GM18517 (cell line): ENCODE measurements around the gene GLCE.

Experiments used
- ATAC-seq: cut with Tn5 transposase; IDR thresholded peaks from one replicate; pipeline ENCODE4 v1.9.1; 2021; ENCODE audit warnings: mild to moderate bottlenecking, moderate library complexity; ENCODE audit not compliant: unreplicated experiment

The GLCE gene

GRCh38 chr15:69200832-69201745 is 40.7 kb downstream of the GLCE start:
- ATAC-seq, result no peak

GRCh38 chr15:69206079-69206478 is 45.6 kb downstream of the GLCE start:
- ATAC-seq, result no peak

DNA sequence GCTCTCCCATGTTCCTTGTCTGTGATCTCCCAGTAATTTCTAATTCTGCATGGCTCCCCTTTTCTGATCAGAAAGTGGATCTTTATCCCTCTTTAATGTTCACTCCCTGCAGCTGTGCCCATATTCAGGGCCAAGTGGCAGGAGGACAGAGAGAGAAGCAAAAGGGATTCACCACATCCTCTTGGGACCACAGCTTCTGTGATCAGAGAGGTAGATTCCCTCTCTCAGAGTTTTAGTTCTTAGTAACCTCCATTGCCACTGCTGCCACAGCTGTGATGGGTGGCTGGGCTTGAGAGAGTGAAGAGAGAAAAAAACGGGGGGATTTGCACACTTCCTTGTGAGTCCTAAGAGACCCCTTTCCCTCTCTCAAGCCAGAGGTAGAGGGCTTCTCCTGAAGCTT is 49.2 kb downstream of the GLCE start:
- ATAC-seq, result no peak

GRCh38 chr15:69210574-69210973 is 50.1 kb downstream of the GLCE start:
- ATAC-seq, result no peak

GRCh38 chr15:69213786-69214185 is 53.4 kb downstream of the GLCE start:
- ATAC-seq, result no peak

- ATAC-seq, result no peak
Measured at GRCh38 chr15:69215314-69216035, 55.0 kb downstream of the GLCE start.

- ATAC-seq, result no peak
Measured at GRCh38 chr15:69217381-69217780, 56.9 kb downstream of the GLCE start.

GRCh38 chr15:69219690-69220089 is 59.3 kb downstream of the GLCE start:
- no peak for ATAC-seq

DNA sequence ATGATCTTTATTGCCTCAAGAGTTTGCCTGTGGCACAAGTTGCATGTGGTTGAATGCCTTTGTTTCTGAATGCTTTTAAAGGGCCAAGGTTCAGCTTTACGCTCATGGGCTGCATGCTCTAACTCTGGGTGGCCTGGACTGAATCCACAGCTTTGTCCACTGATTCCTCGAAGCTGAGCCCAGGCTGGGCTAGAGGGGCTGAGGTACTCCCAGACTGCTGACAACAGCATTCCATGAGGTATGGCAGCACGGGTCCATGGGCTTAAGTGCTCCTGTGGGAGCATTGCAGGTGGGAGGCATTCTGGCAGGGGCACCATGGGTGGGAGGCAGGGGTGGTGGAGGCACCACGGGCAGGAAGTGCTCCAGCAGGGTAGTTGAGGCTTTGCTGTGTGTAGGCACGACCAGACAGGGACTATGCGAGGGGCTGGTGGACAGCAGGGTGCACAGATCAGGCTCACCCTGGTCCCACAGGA is 61.6 kb downstream of the GLCE start:
- ATAC-seq, result no peak

DNA sequence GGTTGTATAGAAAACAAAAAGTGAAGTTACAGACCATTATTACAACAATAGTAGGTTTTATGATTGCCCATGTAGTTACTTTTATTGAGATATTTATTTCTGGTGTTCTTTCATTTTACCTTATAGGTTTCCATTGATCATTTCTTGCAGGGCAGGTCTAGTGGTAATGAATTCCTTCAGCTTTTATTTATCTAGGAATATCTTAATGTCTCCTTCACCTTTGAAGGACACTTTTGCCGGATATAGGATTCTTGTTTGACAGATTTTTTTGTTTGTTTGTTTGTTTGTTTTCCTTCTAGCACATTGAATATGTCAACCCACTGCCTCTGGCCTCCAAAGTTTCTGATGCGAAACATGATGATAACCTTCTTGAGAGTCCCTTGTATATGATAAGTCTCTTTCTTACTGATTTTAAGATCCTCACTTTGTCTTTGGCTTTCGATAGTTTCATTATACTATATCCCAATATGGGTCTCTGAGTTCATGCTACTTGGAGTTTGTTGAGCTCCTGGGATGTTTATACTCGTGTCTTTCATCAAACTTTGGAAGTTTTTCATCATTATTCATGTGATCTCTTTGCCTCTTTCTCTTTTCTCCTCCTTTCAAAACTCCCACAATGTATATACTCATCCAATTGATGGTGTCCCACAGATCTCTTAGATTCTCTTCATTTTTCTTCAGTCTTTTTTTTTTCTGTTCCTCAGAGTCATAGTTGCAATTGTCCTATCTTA is 62.8 kb downstream of the GLCE start:
- ATAC-seq, result no peak

DNA sequence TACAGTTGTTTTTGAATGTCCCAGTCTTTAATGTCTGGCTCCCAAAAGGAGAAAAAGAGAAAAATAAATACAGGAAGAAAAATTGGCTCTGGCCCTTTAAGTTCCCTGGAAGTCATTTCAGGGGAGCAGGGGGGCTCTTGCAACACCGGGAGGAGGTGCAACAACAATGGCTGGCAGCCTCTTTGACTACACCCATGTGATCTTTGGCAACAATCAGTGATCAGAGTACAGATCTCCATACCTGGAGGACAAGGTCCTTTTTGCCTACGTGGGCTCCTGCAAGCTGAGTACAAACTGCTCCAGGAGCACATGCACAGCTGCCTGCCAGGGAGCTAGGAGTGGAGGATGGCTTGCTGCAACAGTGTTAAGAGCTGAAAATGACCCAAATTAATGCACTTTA is 63.9 kb downstream of the GLCE start:
- no peak for ATAC-seq

DNA sequence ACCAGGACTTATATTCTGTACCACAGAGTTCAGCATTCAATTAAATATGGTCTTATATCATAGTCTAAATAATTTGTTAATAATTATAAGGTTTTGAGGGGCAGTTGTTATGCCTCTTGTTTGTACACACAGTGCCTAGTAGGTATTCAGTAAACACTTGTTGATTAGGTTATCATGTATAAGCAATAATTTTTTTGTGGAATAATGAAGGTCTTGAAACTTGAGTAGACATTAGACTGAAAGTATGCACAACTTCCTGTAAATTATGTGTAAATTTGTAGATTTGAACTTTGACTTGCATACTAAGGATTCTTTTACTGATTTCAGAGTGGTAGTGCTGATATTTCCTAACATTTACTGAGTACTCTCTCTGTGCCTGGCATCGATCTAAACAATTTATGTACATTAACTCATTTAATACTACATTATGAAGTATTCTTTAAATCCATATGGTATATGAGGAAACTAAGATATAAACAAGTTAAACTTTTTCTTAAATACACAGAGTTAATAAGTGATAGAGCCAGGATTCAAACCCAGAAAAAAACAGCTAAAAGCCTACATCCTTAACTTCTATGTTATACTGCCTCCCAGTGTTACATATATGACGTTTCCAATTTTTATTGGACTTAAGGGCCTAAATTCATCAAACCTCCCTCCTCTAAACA is 65.1 kb downstream of the GLCE start:
- no peak for ATAC-seq

DNA sequence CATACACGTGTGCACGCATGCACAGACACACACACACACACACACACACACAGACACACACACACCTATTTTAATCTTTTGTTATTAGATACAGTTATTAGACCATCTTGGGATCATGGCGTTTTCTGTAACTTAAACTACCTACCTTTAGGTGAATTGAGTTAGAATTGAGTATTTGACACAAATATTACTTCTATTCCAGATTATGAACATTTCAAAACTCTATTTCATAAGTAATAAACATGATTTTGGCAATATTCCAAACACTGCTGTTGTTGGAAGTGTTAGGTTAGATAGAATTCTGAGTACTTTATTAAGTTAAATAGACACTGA is 65.6 kb downstream of the GLCE start:
- no peak for ATAC-seq

DNA sequence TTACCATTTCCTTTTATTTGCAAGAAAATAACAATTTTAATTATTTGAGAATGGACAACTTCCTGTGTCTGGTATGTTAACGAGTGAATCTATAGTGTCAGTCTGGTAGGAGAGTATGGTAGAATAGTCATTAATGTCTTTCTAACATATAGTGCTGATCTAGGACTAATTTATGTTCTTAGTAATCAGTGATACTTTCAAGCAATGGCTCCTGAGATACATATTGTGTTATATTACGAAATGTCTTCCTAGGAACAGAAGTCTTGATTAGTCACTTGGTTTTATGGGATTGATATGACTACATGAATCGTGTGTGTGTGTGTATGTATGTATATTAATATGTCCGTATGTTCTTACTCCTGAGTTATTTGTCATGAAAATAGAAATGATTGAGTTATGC is 71.7 kb downstream of the GLCE start:
- no peak for ATAC-seq

GRCh38 chr15:69232765-69233164 is 72.3 kb downstream of the GLCE start:
- ATAC-seq, result no peak

DNA sequence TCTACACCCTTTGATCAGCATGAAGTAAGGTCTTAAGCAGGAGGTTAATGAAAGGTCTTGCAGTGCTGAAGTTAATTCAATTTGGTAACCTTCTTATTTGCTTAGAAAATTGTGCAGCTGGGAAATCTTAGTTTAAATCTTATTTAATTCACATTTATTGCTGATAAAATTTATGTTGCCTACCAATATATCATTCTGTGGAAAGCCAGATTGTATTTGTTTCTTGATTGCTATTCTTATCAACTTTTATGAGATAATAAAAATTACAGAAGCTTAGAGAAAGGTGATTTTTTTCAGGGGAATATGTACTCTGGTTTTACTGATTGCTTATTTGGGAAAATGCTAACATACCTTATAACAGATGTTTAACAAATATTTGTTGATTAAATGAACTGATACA is 74.2 kb downstream of the GLCE start:
- ATAC-seq, result no peak

- ATAC-seq, result no peak
Measured at GRCh38 chr15:69236505-69236904, 76.1 kb downstream of the GLCE start.

- ATAC-seq, result no peak
Measured at GRCh38 chr15:69237718-69238117, 77.3 kb downstream of the GLCE start.

GRCh38 chr15:69244798-69245197 is 84.4 kb downstream of the GLCE start:
- no peak for ATAC-seq

DNA sequence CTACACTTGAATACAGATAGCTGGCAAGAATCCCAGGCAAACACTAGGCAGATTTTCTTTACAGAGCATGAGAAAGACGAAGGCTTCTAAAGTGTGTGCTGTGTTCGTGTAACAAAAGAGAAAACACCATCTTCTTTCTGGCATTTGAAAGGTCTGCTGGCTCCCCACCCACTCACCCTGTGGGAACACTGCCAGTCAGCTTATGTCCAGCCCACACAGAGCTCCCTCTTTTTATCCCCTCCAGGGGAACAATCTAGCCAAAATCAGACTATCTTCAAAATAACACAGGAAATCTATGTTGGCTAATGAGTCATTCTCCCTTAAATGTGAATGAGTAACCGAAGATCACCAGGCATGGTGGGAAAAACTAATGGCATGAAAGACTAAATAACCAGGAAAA is 92.7 kb downstream of the GLCE start:
- ATAC-seq, result no peak

DNA sequence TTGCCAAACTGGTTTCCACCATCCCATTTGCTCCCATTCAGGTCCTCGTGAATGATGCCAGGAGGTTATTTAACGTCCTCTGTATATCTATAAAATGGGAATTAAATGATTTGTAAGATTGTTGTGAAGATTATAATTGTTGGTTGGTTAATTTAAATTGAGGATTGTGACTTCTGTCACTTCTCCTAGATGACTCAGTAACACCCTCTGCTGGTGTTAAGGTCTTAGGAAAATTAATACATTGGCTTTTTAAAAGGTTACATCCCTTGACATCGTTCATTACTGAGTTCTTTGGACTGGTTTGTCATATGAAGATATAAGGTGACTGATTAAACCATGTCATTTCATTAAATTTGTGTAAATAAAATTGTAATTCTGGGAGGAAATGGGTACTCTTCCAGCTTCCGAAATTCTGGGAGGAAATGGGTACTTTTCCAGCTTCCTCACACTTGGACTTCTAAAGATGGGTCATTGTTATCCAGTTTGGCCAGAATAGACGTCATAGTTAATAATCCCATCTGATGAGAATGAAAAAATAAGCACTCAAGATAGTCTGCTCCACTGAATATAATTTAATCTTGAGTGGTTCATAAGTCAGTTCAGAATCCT is 105.0 kb downstream of the GLCE start:
- no peak for ATAC-seq
